GM21619 (cell line): Measurements from ENCODE around the gene SUMO3.

Experiments used
- ATAC-seq: cut with Tn5 transposase; IDR thresholded peaks from one replicate; pipeline ENCODE4 v1.9.1; 2021; ENCODE audit not compliant: unreplicated experiment

Gene SUMO3

GRCh38 chr21:44804762-44805161, 13.1 kb downstream of the SUMO3 start:
- no peak for ATAC-seq

- no peak for ATAC-seq
Observed at GRCh38 chr21:44803651-44804050, 14.2 kb downstream of the SUMO3 start.

- peak; percentile 12 for ATAC-seq
Observed at GRCh38 chr21:44802396-44803153, 15.3 kb downstream of the SUMO3 start.

GRCh38 chr21:44801468-44802395, 16.1 kb downstream of the SUMO3 start, which contains the start of gene UBE2G2:
TSS of gene UBE2G2 (minus strand) at chr21:44801820. CDS start at chr21:44801748, 72 bp downstream.
- ATAC-seq = peak; percentile 71

GRCh38 chr21:44800971-44801467, 16.8 kb downstream of the SUMO3 start:
- ATAC-seq = no peak

- no peak for ATAC-seq
Observed at GRCh38 chr21:44800103-44800502, 17.8 kb downstream of the SUMO3 start.

- no peak for ATAC-seq
Observed at GRCh38 chr21:44799646-44800045, 18.2 kb downstream of the SUMO3 start.

- ATAC-seq = no peak
Observed at GRCh38 chr21:44797775-44798174, 20.1 kb downstream of the SUMO3 start.

- no peak for ATAC-seq
Observed at GRCh38 chr21:44795342-44795741, 22.5 kb downstream of the SUMO3 start.

- no peak for ATAC-seq
Observed at GRCh38 chr21:44793592-44794374, 24.1 kb downstream of the SUMO3 start.

- ATAC-seq = peak; percentile 67
Observed at GRCh38 chr21:44792702-44793591, 24.9 kb downstream of the SUMO3 start.

- no peak for ATAC-seq
Observed at GRCh38 chr21:44791993-44792392, 25.9 kb downstream of the SUMO3 start.

GRCh38 chr21:44791246-44791645, 26.6 kb downstream of the SUMO3 start:
- ATAC-seq = no peak

- ATAC-seq = no peak
Observed at GRCh38 chr21:44790368-44790767, 27.5 kb downstream of the SUMO3 start.

- no peak for ATAC-seq
Observed at GRCh38 chr21:44789880-44790279, 28.0 kb downstream of the SUMO3 start.

GRCh38 chr21:44785620-44786335, 32.1 kb downstream of the SUMO3 start:
- ATAC-seq = no peak

- no peak for ATAC-seq
Observed at GRCh38 chr21:44784810-44785209, 33.1 kb downstream of the SUMO3 start.

GRCh38 chr21:44783020-44783696, 34.7 kb downstream of the SUMO3 start:
- ATAC-seq = no peak
